Brain pericyte (primary cell): ENCODE data around the gene PTPRG.
A peak's percentile ranks its signal among the peaks of the same experiment; 100 is the strongest.

ENCODE experiments used
- DNase-seq: peaks from one replicate; pipeline ENCODE4 v3.0.0-alpha.2; 2012; ENCODE audit warnings: low read depth, low spot score

The PTPRG gene

DNA sequence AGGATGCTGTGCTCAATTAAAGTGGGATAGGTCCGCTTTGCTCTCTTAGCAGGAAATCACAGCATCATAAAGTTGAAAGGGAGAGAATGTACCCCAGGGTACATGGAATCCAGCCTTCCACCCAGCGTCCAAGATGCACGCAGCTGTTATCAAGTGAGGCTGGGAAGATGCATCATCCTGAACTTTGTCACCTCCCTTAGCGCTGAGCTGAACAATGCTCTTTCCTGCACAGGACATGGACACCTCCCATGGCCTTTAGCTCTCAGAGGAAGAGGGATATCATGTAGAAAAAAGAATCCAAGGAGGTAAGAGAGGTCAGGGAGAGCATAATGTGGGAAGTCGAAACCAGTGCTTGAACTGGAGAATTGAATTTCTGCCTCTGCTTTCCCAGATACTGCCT, 619.1 kb downstream of the PTPRG start:
- no peak for DNase-seq

DNA sequence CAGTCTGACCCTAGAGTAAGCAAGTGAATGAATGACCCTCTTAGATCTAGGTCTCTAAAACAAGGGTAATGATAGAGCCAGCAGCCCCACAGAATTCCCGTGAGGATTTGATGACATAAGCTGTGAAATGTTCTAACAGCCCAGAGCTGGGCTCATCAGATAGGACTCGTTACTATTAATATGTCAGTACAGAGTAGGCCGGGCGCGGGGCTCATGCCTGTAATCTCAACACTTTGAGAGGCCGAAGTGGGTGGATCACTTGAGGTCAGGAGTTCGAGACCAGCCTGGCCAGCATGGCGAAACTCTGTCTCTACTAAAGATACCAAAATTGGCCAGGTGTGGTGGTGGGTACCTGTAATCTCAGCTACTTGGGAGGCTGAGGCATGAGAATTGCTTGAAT, 621.7 kb downstream of the PTPRG start:
- no peak for DNase-seq

DNA sequence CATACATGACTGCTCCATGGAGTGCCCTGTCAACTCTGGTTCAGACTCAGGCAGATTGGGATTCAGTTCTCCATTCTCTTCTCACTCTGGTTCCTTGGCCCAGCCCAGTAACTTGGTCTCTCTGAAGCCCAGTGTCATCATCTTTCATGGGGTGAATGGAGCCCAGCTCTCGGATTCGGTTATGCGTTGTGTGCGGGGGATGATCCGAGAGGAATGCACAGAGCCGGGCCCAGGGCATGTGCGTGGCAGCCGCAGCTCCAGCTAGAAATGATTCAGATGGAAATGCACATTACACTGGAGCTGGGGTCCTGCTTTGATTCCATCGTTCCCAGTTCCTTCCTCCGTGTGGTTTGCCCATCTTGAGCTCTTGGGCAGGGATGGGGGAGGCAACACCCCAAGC, 622.6 kb downstream of the PTPRG start:
- no peak for DNase-seq

DNA sequence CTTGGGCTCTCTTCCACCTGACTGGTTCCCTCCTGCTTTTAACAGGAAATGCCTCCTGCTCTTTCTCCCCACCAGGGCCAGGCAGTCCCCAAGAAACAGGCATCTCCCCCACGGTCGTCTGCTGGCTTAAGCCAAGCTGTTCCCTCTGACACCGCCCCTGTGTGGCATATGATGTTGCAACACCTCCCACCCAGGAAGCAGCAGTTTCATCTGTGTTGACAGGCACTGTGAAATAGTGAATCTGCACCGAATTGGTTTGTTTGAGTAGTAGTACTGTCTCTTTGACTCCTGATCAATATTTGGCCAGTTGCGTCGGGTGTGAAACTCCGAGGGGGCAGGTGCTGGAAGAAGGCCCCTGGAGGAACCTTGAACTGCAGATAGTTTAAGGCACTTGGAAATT, 623.2 kb downstream of the PTPRG start:
- DNase-seq: no peak

DNA sequence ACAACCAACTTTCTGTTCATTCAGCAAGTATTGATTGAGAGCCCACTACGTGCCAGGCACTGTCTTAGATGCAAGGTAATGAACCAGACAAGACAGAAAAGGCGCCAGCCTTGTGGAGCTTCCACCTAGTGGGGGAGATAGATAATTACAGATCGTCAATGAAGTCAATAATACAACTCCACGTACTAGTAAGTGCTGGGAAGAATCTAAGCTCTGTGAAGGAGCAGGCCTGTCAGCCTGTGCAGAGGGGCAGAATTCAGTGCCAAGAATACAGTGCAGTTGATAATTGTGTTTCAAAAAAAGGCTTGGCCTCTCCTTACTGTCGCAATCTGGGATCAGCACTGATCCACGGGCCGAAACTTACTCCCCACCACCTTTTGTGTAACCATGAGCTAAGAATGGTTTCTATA, 625.7 kb downstream of the PTPRG start:
- DNase-seq: no peak

DNA sequence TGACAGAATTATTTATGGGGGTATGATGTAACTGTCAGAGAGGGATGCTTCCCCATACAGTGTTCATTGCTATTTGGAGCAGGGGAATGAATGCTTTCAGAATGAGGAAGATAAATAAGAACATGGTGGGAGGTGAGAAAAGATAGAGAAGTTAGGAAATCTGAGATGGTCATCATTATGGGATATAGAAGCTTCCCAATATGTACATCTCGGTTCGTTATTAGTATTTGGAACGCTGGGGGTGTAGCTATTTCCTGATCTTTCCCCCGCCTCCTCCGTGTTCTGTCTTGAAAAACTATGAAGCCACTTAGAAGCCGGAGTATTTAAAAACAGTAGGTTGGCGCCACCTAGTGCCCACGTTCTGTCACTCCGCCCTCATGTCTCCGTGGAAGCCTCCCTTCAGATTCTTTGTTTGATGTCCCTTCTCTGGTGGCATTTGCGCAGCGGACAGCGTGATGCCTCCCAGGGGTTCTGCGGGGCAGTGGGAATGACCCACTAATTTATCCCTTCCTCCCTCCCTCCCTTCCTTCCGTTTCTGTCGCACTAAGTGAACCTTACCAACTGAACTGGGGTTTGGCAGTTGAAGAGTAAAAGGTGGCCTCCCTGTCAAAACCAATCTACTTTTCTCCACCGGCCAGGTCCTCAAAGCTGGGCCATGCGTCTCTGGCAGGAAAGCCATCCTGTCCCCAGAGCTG, 627.5 kb downstream of the PTPRG start:
- peak; percentile 25 for DNase-seq

DNA sequence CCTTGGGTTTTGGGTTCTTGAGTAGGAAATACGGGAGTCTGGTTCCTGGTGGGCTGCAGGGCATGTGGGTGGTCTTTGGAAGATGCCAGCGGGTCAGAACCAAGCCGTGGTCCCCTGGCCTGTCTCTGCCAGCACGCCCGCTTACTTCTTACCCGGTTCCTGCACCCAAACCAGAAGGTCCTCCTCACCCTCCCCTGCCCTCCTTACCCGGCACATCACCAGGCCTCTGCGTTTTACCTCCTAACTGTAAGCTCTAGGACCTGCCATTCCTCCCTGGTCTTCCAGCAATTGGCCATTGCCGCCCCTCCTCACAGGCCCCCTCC, 628.0 kb downstream of the PTPRG start:
- DNase-seq: no peak

DNA sequence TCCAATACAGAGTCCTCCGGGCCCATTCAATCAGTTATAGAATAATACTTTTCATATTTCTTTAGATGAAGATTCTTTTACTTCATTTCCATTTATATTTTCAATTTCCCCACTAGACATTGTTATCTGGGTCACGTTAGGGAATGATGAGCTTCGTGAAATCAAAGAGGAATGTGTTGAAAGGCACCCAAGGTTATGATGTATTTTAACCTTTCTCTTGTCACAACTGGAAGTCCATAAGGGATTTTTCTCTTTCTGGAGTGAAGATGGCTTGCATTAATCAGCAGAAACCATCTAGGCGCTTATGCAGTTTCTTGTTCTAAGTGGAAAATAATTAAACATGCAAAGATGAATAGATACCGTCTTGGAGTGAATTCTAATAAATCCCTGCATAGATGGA, 631.5 kb downstream of the PTPRG start:
- no peak for DNase-seq

DNA sequence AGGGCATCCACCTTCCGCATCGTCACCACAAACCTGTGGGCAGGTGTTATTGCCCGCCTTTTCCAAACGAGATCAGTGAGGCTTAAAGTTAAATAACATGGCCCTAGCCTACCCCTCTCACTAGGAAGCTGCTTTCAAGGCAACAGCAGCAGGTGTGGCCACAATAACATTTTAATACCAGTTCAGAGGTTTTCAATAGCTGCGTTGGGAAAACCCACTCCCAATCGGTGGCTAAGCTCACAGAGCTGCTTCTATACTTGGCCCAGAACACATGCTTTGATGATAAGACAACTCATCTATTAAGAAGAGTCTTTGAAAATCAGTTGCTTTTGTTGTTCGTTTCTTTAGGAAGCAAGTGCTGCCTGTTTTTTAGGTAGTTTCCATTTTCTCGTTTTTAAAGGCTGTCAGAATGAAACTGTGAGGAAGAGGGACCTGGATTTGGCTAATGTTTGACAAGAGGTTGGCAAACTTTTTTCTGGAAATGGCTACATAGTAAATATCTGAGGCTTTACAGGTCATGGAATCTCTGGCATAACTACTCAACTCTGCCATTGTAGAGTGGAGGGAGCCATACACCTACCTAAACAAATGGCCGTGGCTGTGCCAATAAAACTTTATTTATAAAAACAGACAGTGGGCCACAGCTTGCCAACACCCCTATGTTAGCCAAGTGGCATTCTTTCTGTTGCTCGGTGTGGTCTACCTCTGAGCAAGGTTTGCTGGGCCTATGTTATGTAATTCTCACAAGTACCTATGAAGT, 632.4 kb downstream of the PTPRG start:
- DNase-seq: no peak

DNA sequence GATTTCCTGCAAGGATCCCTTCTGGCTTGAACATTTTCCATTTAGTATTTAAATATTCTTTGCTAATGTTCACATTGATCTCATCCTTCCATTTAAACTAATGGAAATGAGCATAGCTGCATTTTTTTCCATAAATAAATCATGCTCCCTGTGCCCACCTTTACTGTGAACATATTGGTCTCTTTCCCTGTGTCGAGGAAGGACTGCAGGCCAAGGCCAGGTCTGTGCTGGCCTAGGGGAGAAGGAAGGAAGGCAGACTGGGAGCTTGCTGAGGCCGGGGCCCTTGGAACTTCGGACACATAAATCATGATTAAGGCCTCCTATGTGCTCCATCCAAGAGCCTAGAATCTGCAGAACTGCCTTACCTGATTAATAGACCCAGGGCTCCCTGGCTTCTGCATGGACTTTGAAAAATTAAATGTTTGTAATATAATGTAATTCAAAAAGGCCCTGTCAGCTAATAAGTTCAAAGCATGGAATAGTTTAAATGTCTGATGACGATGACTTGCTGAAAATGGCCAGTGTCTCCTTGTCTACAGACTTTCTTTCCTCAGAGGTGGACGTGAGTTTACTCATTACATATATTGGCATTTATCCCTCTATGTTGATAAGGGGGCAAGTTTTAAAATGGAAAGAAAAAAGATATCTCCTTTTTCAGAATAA, 636.1 kb downstream of the PTPRG start:
- DNase-seq: no peak

DNA sequence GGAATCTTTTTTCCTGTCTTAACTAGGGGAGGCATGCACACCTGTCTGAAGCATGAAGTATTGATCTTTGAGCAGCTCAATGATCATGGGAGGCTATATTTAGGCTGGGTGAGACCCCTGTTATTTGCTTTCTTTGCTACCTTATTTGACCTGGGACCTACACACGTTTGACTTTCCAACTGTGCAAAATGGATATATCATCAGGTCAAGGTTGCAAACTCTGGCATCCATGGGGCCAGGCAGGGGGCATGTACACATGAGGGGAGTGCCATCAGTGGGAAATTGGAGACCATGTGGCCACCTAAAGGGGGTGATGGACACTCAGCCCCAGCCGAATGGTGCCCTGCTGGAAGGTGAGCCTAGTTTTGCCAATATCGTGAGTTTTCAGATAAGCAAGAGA, 637.8 kb downstream of the PTPRG start:
- no peak for DNase-seq

DNA sequence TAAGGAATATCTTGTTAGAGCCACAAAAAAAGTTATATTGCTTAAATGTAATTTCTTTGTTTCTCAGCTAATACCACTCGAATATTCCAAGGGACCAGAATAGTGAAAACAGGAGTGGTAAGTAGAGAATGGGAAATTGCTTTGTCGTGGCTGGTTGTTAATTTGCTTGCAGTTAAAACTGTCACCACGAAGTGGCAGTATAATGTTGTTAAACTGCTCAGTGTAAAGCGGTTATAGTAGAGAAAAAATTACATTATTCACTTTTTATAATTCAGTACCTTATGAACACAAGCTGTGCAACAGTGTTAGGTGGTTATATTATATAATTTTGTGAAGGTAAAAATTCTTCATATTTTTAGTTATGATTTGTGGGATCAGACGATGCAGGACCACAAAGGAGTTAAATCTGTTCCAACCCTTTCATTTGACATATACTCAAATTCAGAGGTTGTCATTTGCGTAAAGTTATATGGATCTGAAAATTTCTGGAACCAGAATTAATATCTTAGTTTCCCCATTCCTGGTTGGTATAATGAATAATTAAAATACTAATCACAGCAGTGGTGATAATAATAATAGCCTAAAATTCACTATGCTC, 640.2 kb downstream of the PTPRG start:
- no peak for DNase-seq

DNA sequence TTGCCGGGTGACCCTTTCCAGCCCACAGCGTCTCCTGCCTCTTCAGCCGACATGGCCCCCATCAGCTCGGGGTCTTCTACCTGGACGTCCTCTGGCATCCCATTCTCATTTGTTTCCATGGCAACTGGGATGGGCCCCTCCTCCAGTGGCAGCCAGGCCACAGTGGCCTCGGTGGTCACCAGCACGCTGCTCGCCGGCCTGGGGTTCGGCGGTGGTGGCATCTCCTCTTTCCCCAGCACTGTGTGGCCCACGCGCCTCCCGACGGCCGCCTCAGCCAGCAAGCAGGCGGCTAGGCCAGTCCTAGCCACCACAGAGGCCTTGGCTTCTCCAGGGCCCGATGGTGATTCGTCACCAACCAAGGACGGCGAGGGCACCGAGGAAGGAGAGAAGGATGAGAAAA, 641.8 kb downstream of the PTPRG start:
- no peak for DNase-seq

DNA sequence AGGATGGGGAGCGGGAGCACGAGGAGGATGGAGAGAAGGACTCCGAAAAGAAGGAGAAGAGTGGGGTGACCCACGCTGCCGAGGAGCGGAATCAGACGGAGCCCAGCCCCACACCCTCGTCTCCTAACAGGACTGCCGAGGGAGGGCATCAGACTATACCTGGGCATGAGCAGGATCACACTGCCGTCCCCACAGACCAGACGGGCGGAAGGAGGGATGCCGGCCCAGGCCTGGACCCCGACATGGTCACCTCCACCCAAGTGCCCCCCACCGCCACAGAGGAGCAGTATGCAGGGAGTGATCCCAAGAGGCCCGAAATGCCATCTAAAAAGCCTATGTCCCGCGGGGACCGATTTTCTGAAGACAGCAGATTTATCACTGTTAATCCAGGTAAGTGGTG, 642.2 kb downstream of the PTPRG start:
- DNase-seq: no peak

DNA sequence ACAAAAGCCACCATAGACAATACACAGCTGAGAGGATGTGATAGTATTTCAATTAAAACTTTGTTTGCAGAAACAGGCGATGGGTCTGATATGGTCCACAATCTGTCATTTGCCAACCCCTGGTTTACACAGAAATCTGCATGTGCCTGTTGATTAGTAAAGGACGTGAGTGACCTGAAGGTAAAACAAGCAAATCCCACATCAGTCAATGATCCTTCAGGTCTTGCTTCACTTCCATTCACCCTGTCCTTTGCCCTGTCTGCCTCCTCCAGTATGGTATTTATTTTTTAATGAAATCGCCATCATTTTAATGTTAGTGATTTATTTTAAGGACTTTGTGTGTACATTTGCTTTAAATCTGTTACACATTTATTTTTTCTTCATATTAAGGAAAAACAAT, 645.8 kb downstream of the PTPRG start:
- no peak for DNase-seq

DNA sequence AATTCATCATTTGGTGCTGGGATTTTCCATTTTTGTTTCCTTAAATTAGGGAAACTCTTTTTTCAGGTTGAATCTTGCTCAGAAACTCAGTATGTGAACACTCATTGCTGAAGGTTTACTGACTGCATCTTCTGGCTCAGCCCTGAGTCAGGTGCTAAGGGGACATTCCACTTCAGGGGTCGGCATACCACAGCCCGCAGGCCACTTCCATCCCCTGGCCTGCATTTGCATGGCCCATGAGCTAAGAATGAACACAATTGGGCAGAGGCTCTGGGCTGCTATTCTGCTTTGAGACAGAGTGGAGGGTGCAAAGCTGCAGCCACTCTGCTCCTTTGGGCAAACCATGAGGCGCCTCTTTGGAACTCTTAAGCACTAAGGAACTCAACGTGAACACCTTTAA, 647.0 kb downstream of the PTPRG start:
- DNase-seq: no peak

DNA sequence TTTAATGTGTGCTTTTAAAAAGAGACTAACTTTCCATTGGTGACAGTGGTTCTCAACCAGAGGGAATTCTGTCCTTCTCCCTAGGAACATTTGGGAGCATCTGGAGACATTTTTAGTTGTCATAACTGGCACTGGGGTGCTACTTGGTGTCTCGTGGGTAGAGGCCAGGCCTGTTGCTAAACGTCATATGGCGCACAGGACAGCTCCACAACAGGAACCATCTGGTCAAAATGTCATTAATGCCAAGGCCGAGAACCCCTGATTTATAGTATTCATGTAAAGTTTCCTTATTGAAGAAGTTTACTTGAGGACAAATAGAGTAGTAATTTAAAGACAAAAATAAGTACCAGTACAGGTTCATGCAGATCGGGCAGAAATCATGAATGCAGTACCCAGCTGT, 647.7 kb downstream of the PTPRG start:
- DNase-seq: no peak

DNA sequence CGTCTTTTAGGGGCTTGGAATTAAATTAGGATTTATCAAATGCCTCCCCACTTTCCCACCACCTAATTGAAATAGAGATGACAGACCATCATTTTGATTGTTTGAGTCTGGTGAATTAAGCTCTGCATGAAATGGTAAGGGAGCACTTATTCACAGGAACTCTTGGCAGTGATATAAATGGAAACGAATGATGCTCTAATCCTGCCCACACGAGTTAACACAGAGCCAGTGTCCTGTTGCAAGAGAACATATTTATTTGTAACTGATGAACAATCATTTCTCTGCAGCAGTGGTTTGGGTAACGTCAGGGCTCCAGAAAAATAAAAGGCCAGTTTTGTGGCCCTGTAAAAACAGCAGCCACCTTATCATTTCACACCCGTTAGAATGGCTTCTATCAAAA, 648.6 kb downstream of the PTPRG start:
- DNase-seq: no peak

DNA sequence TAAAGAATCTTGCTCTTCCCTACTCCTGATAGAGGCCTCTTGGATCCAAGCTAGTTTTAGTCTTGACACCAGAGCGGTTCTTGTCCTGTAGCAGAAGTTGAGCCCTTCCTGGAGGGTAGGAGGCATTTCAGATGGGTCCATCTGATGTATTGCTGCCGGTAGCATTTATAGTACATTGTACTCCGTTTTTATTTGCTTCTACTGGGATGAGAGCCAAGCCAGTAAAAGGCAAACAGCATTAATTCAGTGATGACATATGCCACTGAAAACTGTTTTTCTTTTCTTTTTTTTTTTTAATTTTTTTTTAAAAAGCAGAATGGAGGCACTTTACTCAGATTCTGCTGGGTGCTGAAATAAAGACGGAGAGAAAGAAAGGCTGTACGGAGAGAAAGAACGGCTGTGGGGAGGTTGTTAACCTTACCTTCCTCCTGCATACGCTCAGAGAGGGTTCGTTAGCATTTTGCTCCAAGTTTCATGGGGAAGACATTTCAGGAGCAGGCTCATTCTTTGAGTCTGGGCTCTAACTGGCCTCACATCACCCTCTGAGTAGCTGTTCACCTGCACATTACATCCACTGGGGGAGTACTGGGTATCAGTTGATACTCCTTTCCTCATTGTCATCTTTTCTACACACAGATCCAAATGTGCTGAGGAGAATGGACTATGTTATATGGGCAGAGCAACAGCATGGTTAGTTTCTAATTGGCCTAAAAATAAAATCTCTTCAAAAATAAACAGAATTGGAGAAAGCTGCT, 650.5 kb downstream of the PTPRG start:
- DNase-seq: no peak

DNA sequence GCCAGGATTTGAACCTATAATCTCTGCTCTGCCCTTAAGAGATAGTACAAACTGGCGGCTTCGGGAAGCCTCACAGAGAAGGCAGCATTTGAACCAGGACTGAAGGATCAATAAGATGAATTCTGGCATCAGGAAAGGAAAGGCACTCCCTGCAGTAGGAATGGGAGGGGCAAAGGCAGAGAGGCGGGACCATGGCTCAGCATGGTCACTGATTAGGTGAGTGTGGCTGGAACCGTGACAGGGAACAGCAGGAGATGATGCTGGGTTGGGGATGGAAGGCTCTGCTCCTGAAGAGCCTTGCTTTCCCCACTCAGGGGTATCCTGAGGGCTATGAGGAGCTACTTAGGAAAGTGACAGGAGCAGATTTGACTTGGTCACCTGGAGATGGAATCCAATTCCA, 653.5 kb downstream of the PTPRG start:
- DNase-seq: no peak

DNA sequence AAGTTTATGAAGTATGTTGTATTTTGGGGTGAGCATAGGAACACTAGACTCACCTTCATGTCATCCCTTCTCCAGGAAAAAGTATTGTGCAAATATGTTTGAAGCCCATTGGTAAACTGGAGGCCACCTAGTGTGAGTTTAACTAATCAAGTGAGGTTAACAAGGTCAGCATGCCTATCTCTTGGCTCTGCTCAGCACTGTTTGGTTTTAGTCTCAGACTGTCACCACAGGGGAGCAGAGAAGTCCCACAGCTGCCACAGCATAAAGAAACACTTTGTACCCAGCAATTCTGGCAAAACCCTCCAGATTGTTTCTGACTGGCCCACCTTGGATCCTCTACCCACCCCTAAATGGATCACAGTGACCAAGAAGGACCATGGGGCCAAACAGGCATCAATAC, 659.2 kb downstream of the PTPRG start:
- no peak for DNase-seq

DNA sequence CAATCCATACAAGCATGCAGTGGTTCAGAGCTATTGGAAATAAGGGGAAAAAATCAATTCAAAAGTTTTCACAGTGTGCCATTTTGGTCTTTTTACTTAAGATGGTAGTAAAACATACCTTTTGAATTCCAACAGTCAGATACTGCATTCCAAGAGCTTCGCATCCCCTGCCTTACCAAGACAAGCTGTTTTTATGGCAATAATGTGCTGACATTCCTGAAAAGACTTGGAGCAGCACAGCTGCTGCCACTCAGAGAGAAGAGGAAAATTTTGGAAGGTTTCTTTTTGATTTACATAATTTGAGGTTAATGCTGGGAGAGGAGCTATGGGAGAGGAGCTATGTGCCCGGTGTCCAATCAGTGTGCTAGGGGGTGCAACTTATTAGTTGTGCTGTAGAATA, 663.7 kb downstream of the PTPRG start:
- no peak for DNase-seq
